GM04504 (cell line): ENCODE measurements around the gene PNMA6E.

Experiments used
- DNase-seq: peaks from one replicate; pipeline ENCODE4 v3.0.0-alpha.2; 2012; ENCODE audit warnings: low read depth

Gene PNMA6E

GRCh38 chrX:153349952-153350351 lies 51.2 kb downstream of the PNMA6E start:
- no peak for DNase-seq

GRCh38 chrX:153348421-153348820 lies 52.7 kb downstream of the PNMA6E start:
- DNase-seq = no peak

- no peak for DNase-seq
Observed at GRCh38 chrX:153347530-153347929, 53.6 kb downstream of the PNMA6E start.
